HFF-Myc (cell line): ENCODE data around the gene PRKAR2A.
"Not testable (repeated sequence)": the region's sequence is repeated elsewhere in the genome, so short reads cannot be mapped to it uniquely, and the experiment has no call there.

Experiments used
- DNase-seq: peaks from one replicate; pipeline ENCODE4 v3.0.0-alpha.2; 2011; ENCODE audit warnings: low read depth; ENCODE audit errors: extremely low read depth
- H3K4me3 ChIP-seq: replicated peaks from 2 replicates; pipeline ENCODE4 v1.5.1; 2011; ENCODE audit warnings: low read depth, mild to moderate bottlenecking, control low read depth, low read length
- TF ChIP-seq, protein P1 (sequence below): IDR thresholded peaks from 2 replicates; pipeline ENCODE4 v1.5.1; 2012; ENCODE audit warnings: mild to moderate bottlenecking, low read depth, low read length, control low read depth; ENCODE audit errors: missing control alignments

PRKAR2A gene

DNA sequence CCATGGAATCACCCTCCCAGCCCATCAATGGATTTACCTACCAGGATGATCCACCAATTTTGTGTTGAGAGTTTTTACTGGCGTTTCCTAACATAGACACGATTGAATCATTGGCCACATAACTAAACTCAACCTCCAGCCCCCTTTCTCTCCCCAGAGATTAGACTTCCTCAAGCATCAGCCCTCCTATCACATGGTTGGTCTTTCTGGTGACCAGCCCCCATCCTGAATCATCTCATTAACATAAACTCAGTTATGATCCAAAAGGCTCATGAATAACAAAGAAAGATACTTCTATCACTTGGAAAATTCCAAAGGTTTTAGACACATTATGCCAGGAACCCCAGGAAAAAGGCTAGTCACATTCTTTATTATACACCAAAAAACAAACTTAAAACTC lies 21.2 kb downstream of the PRKAR2A start:
- TF ChIP-seq, protein P1, sequence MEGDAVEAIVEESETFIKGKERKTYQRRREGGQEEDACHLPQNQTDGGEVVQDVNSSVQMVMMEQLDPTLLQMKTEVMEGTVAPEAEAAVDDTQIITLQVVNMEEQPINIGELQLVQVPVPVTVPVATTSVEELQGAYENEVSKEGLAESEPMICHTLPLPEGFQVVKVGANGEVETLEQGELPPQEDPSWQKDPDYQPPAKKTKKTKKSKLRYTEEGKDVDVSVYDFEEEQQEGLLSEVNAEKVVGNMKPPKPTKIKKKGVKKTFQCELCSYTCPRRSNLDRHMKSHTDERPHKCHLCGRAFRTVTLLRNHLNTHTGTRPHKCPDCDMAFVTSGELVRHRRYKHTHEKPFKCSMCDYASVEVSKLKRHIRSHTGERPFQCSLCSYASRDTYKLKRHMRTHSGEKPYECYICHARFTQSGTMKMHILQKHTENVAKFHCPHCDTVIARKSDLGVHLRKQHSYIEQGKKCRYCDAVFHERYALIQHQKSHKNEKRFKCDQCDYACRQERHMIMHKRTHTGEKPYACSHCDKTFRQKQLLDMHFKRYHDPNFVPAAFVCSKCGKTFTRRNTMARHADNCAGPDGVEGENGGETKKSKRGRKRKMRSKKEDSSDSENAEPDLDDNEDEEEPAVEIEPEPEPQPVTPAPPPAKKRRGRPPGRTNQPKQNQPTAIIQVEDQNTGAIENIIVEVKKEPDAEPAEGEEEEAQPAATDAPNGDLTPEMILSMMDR, result no peak
- peak; percentile 30 for DNase-seq
- no peak overlapping the region for H3K4me3 ChIP-seq

DNA sequence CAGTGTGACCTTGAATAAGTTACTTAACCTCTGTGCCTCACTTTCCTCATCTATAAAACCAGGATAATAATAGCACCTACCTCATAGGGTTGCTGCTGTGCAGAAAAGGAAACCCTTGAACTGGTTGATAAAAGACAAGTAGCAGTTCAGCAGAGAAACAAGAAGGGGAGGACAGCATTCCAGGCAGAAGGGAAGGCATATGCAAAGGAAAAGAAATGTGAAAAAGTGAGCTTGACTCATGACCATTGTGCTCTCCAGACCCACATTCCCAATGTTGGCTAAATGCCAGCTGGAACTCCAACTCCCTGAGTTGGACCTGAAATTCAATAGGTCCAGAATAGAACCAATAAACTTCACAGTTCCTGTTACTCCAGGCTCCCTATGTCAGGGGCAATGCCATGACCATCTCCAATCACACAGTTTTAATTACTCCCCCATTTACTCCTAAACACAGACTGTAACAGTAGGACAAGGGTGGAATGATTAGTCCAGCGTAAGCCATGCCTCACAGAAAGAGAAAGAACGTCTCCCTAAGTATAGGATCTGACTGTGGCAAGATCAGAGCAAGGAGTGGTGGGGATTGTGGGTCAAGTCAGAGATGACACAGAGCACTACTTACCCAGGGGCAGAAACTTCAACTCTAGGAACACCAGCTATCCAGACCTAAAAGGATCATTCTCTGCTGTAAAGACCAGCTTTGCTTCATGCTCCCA lies 26.9 kb downstream of the PRKAR2A start:
- DNase-seq, result peak; percentile 35
- no peak overlapping the region for H3K4me3 ChIP-seq
- TF ChIP-seq, protein P1, result no peak

DNA sequence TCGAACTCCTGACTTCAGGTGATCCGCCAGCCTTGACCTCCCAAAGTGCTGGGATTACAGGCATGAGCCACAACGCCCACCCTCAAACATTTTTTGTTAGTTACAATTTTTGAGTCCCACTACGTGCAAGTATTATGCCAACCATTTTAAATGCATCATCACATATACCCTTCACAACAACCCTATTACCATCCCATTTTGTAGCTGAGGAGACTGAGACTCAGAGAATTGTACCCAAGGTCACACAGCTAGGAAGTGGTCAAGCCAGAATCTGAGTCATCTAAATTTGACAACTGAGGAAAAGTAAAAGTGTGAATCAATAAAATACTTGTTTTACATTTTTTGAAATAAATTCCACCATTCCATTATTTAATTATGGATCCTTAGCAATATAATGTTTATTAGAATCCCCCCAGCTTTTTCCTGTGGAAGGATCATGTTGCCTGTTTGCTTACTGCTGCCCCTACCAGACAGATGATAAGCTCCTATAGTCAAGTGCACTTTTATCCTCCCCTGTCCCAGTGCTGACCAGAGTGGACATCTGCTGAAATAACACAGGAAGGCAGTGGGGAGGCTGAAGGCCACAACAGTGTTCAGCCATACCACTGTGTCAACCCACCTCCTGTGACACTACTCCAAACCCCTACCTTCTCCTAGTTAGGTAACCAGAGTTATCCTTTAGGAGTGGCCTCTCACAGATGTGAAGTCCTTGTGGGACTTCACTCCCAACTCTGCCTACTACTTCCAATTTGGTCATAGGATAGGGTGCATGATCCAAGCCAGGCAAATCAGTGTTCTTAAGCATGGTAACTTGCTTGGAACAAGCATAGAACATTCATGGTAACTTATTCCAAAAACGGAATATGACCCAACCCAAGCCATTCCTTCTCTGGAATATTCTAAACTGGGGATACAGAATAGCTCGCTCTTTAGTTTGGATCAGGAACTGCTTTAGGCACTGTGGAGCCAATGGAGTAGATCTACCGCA lies 28.1 kb downstream of the PRKAR2A start:
- DNase-seq, result no peak
- no peak overlapping the region for H3K4me3 ChIP-seq
- TF ChIP-seq, protein P1, result no peak

DNA sequence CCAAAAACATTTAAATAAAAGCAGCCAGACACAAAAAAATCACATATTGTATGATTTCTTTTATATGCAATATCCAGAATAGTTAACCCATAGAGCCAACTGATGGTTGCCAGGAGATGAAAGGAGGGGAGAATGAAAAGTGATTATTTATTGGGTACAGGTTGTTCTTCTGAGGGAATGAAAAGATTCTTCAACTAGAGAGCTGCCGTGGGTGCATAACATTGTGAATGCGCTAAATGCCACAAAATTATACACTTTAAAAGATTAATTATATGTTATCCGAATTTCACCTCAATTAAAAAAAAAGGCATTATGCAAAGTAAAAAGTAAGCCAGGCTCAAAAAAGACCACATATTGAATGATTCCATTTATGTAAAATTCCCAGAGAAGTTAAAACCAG lies 36.1 kb downstream of the PRKAR2A start:
- TF ChIP-seq, protein P1, result no peak
- DNase-seq, result no peak
- no peak overlapping the region for H3K4me3 ChIP-seq

DNA sequence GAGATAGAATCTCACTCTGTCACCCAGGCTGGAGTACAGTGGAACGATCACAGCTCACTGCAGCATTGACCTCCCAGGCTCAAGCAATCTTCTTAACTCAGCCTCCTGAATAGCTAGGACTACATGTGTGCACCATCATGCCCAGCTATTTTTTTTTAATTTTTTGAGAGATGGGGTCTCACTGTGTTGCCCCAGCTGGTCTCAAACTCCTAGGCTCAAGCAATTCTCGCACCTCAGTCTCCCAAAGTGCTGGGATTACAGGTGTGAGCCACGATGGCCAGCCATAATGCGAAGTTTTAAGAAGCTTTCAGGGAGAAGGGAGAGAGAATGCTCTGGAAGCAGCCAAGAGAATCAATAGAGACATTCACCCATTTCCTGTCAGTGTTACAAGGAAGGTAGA lies 42.7 kb downstream of the PRKAR2A start:
- DNase-seq, result no peak
- no peak overlapping the region for H3K4me3 ChIP-seq
- TF ChIP-seq, protein P1, result no peak

DNA sequence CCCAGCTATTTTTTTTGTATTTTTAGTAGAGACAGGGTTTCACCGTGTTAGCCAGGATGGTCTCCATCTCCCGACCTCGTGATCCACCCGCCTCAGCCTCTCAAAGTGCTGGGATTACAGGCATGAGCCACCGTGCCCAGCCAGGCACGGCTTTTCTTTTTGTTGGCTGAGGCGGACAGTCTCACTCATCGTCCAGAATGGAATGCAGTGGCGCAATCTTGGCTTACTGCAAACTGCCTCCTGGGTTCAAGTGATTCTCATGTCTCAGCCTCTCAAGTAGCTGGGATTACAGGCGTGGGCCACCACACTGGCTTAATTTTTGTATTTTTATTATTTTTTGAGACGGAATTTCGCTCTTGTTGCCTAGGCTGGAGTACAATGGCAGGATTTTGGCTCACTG lies 46.8 kb downstream of the PRKAR2A start:
- not testable (repeated sequence) for H3K4me3 ChIP-seq, DNase-seq

DNA sequence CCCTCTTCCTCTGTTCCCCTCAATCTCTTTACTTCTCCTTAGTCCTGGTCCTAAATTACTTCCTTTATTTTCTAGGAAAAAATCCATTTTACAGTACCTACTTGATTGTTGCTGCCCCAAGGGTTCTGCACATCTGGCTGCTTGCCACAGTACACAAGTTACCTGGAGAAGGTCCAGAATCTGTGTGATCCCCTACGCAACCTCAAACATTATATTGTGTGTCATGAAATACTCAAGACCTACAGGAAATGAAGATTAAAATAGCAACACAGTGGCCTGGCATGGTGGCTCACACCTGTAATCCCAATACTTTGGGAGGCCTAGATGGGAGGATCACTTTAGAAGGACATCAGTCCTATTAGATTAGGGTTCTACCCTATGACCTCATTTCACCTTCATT lies 48.7 kb downstream of the PRKAR2A start:
- TF ChIP-seq, protein P1, result no peak
- no peak for DNase-seq
- no peak overlapping the region for H3K4me3 ChIP-seq
